H9 (cell line): ENCODE data around the gene PIM3. TPM values are rescaled to one million over a fixed set of nuclear protein-coding genes. Genes with fewer than 3 reads are reported as not detected.
A peak's percentile ranks its signal among the peaks of the same experiment; 100 is the strongest.

Source experiments
- DNase-seq: peaks from one replicate; pipeline ENCODE4 v3.0.0-alpha.2; 2017
- H2AFZ ChIP-seq: one replicate; pipeline ENCODE4 v1.6.1; 2013; ENCODE audit warnings: mild to moderate bottlenecking, low read length, control low read depth, moderate library complexity
- H2AK5ac ChIP-seq: 2 replicates; pipeline ENCODE4 v1.6.1; 2013; ENCODE audit warnings: low read length, control low read depth, mixed read lengths; ENCODE audit not compliant: insufficient read length
- H2BK120ac ChIP-seq: one replicate; pipeline ENCODE4 v1.6.1; 2013; ENCODE audit warnings: low read depth, mild to moderate bottlenecking, low read length, control low read depth, inconsistent platforms; ENCODE audit not compliant: poor library complexity, severe bottlenecking
- H2BK12ac ChIP-seq: 2 replicates; pipeline ENCODE4 v1.6.1; 2013; ENCODE audit warnings: low read length, control low read depth, mixed read lengths, low read depth; ENCODE audit not compliant: insufficient read length
- H2BK15ac ChIP-seq: 2 replicates; pipeline ENCODE4 v1.6.1; 2013; ENCODE audit warnings: low read depth, low read length, control low read depth
- H2BK20ac ChIP-seq: one replicate; pipeline ENCODE4 v1.6.1; 2013; ENCODE audit warnings: low read depth, mild to moderate bottlenecking, low read length, control low read depth, inconsistent platforms; ENCODE audit not compliant: poor library complexity, severe bottlenecking
- H2BK5ac ChIP-seq: 2 replicates; pipeline ENCODE4 v1.6.1; 2013; ENCODE audit warnings: low read length, control low read depth, mixed read lengths; ENCODE audit not compliant: insufficient read length
- H3K14ac ChIP-seq: 2 replicates; pipeline ENCODE4 v1.6.1; 2013; ENCODE audit warnings: low read length, control low read depth; ENCODE audit not compliant: insufficient read depth
- H3K18ac ChIP-seq: 2 replicates; pipeline ENCODE4 v1.6.1; 2013; ENCODE audit warnings: low read depth, mild to moderate bottlenecking, mixed read lengths, low read length, control low read depth; ENCODE audit not compliant: insufficient read length
- H3K23ac ChIP-seq: 2 replicates; pipeline ENCODE4 v1.6.1; 2013; ENCODE audit warnings: low read length, control low read depth, mixed read lengths, low read depth; ENCODE audit not compliant: insufficient read length
- H3K23me2 ChIP-seq: 2 replicates; pipeline ENCODE4 v1.6.1; 2013; ENCODE audit warnings: low read depth, mild to moderate bottlenecking, mixed read lengths, low read length, control low read depth; ENCODE audit not compliant: insufficient read length, poor library complexity, severe bottlenecking
- H3K27ac ChIP-seq: 2 replicates; pipeline ENCODE4 v1.5.1; 2013; ENCODE audit warnings: low read length, control low read depth, mixed read lengths, low read depth; ENCODE audit not compliant: insufficient read length
- H3K27me3 ChIP-seq: 2 replicates; pipeline ENCODE4 v1.6.1; 2013; ENCODE audit warnings: low read length, control low read depth, inconsistent platforms; ENCODE audit not compliant: insufficient read depth
- H3K4ac ChIP-seq: 2 replicates; pipeline ENCODE4 v1.6.1; 2013; ENCODE audit warnings: low read depth, mild to moderate bottlenecking, control low read depth, inconsistent platforms, low read length, moderate library complexity
- H3K4me1 ChIP-seq: 2 replicates; pipeline ENCODE4 v1.6.1; 2013; ENCODE audit warnings: low read length, control low read depth, inconsistent platforms; ENCODE audit not compliant: insufficient read depth
- H3K4me2 ChIP-seq: 2 replicates; pipeline ENCODE4 v1.6.1; 2013; ENCODE audit warnings: low read length, control low read depth, mixed read lengths; ENCODE audit not compliant: insufficient read length, insufficient read depth
- H3K56ac ChIP-seq: 2 replicates; pipeline ENCODE4 v1.6.1; 2013; ENCODE audit warnings: low read depth, mild to moderate bottlenecking, mixed read lengths, low read length, control low read depth; ENCODE audit not compliant: insufficient read length
- H3K79me1 ChIP-seq: 2 replicates; pipeline ENCODE4 v1.6.1; 2013; ENCODE audit warnings: low read depth, mild to moderate bottlenecking, moderate library complexity, low read length, control low read depth, inconsistent platforms; ENCODE audit not compliant: insufficient read depth, poor library complexity, severe bottlenecking
- H3K79me2 ChIP-seq: 2 replicates; pipeline ENCODE4 v1.6.1; 2013; ENCODE audit warnings: low read length, control low read depth, inconsistent platforms; ENCODE audit not compliant: insufficient read depth
- H3K9ac ChIP-seq: 2 replicates; pipeline ENCODE4 v1.6.1; 2013; ENCODE audit warnings: low read length, control low read depth, mixed read lengths; ENCODE audit not compliant: insufficient read length; ENCODE audit errors: extremely low read depth
- H3K9me3 ChIP-seq: one replicate; pipeline ENCODE4 v1.6.1; 2013; ENCODE audit warnings: low read depth, low read length, inconsistent platforms; ENCODE audit not compliant: control insufficient read depth
- H3T11ph ChIP-seq: one replicate; pipeline ENCODE4 v1.6.1; 2013; ENCODE audit warnings: mild to moderate bottlenecking, low read length, control low read depth, inconsistent platforms
- H4K20me1 ChIP-seq: one replicate; pipeline ENCODE4 v1.6.1; 2013; ENCODE audit not compliant: control insufficient read depth, insufficient read length, insufficient read depth
- H4K5ac ChIP-seq: 2 replicates; pipeline ENCODE4 v1.6.1; 2013; ENCODE audit warnings: low read depth, mild to moderate bottlenecking, mixed read lengths, low read length, control low read depth; ENCODE audit not compliant: insufficient read length
- H4K8ac ChIP-seq: replicated peaks from 2 replicates; pipeline ENCODE4 v1.6.1; 2013; ENCODE audit warnings: low read length, control low read depth, mixed read lengths, low read depth; ENCODE audit not compliant: insufficient read length
- H4K91ac ChIP-seq: 2 replicates; pipeline ENCODE4 v1.6.1; 2013; ENCODE audit warnings: low read depth, mild to moderate bottlenecking, moderate library complexity, mixed read lengths, low read length, control low read depth; ENCODE audit not compliant: insufficient read length
- H3K27ac Mint-ChIP-seq, 3 experiments: 2 replicates in 2 of 3; 3 replicates in 1 of 3; pipeline ENCODE4 v1.8.0; 2020 to 2021; ENCODE audit warnings: mixed read lengths in 3 of 3, mild to moderate bottlenecking in 1 of 3, moderate library complexity in 1 of 3
- H3K27me3 Mint-ChIP-seq: 2 replicates; pipeline ENCODE4 v1.8.0; 2021; ENCODE audit warnings: low read depth, mild to moderate bottlenecking, moderate library complexity, mixed read lengths
- H3K36me3 Mint-ChIP-seq, 3 experiments: 2 replicates in 2 of 3; 3 replicates in 1 of 3; pipeline ENCODE4 v1.8.0; 2020 to 2021; ENCODE audit warnings: low read depth in 3 of 3, mixed read lengths in 3 of 3; ENCODE audit not compliant: insufficient read depth in 1 of 3
- H3K4me1 Mint-ChIP-seq, 2 experiments: 2 replicates each; pipeline ENCODE4 v1.8.0; 2020; ENCODE audit warnings: mixed read lengths in 2 of 2
- H3K4me3 Mint-ChIP-seq, 2 experiments: 2 replicates in 1 of 2; 3 replicates in 1 of 2; pipeline ENCODE4 v1.8.0; 2020 to 2021; ENCODE audit warnings: mild to moderate bottlenecking in 2 of 2, mixed read lengths in 2 of 2, moderate library complexity in 1 of 2
- H3K9me3 Mint-ChIP-seq, 2 experiments: 2 replicates in 1 of 2; 3 replicates in 1 of 2; pipeline ENCODE4 v1.8.0; 2020; ENCODE audit warnings: mild to moderate bottlenecking in 2 of 2, mixed read lengths in 2 of 2, moderate library complexity in 1 of 2
- WGBS: extraction: QIAGEN DNeasy Blood & Tissue Kit; methylation state at CpG from one replicate; pipeline ENCODE4 v1.1.7; 2013; ENCODE audit warnings: missing lambda C conversion rate, low lambda C conversion rate, mixed read lengths; ENCODE audit not compliant: insufficient read length; ENCODE audit errors: extremely low coverage; 5-methylcytosine and 5-hydroxymethylcytosine counted together
- total RNA-seq: library from RNA; stranded (reverse); gene quantifications from 2 replicates; pipeline ENCODE4 v1.2.1, GENCODE V29; 2021
- TF ChIP-seq, protein P1 (sequence below): fragments of 200-600 bp; sonication (generic); conservative IDR thresholded peaks from 3 replicates; pipeline ENCODE4 v1.8.0; 2021; ENCODE audit warnings: antibody characterized with exemption, mild to moderate bottlenecking

Gene PIM3
- total RNA-seq, 1 experiment from 2014 or later: 43.4 TPM

DNA sequence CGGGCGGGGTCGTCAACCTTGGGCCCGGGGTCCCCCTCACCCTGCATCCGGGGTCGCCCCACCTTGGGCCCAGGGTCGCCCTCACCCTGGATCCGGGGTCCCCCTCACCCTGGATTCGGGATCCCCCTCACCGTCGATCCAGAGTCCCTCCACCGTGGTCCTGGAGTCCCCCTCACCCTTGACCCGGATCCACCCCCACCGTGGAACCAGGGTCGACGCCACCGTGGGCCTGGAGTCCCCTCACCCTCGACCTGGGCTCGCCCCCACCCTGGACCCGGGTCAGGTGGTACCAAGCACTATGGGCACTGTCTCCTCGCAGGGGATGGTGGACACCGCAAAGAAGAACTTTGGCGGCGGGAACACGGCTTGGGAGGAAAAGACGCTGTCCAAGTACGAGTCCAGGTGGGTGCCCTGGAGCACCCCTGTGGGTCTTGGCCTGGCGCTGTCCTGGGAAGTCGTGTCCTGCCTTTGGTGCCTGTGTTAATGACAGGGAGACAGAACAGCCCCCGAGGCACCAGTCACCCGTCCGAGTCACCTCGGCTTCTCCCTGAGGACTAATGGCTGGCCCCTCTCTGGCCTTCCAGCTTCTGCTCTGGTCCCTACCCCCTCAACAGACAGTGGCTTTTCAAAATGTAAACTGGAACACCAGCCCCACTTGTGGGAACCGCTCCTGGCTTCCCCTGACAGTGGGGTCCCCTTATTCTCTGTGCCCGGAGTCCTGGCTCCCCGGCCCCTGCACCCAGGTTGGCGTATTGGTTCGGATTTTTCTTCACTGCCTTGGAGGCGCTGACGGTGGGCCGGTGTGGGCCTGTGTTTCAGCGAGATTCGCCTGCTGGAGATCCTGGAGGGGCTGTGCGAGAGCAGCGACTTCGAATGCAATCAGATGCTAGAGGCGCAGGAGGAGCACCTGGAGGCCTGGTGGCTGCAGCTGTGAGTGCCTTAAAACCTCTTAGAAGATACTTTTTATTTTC is 41.4 kb upstream of the PIM3 start:
- no peak overlapping the region for H3K18ac ChIP-seq
- peak overlapping the region; percentile 34 for H3K4me2 ChIP-seq
- H2BK15ac ChIP-seq: no peak overlapping the region
- H4K8ac ChIP-seq: no peak overlapping the region
- no peak overlapping the region for H3K14ac ChIP-seq
- no peaks in the 10 kb centered on the region for H3K9me3 ChIP-seq
- no peak overlapping the region for H2AK5ac ChIP-seq
- Mint-ChIP-seq H3K4me1 (peaks cover 5 to 8% of the 10 kb centered on the region in 2 experiments; a peak in 3 of 4 replicates), H3K27ac (no peak overlapping the region), H3K9me3 (no peaks in the 10 kb centered on the region), H3K27me3 (peaks cover 2% of the 10 kb centered on the region; the same call in 1 of the 2 replicates), H3K36me3 (peaks cover 0 to 15% (median 11%) of the 10 kb centered on the region in 3 experiments; a peak in 6 of 7 replicates), H3K4me3 (peak overlapping the region; percentile 63 to 76)
- H3K23me2 ChIP-seq: peaks cover 9% of the 10 kb centered on the region
- no peak overlapping the region for H2BK120ac ChIP-seq
- H2AFZ ChIP-seq: no peak overlapping the region
- H3K79me1 ChIP-seq: no peaks in the 10 kb centered on the region
- no peak overlapping the region for H3T11ph ChIP-seq
- H2BK12ac ChIP-seq: no peak overlapping the region
- DNase-seq: no peak
- no peak overlapping the region for H3K23ac ChIP-seq
- H3K27ac ChIP-seq: no peak overlapping the region
- no peaks in the 10 kb centered on the region for H3K4me1 ChIP-seq
- no peak overlapping the region for H2BK20ac ChIP-seq
- no peaks in the 10 kb centered on the region for H4K20me1 ChIP-seq
- H3K9ac ChIP-seq: peak overlapping the region; percentile 1
- H4K91ac ChIP-seq: no peak overlapping the region
- no peak overlapping the region for H3K56ac ChIP-seq
- TF ChIP-seq, protein P1, sequence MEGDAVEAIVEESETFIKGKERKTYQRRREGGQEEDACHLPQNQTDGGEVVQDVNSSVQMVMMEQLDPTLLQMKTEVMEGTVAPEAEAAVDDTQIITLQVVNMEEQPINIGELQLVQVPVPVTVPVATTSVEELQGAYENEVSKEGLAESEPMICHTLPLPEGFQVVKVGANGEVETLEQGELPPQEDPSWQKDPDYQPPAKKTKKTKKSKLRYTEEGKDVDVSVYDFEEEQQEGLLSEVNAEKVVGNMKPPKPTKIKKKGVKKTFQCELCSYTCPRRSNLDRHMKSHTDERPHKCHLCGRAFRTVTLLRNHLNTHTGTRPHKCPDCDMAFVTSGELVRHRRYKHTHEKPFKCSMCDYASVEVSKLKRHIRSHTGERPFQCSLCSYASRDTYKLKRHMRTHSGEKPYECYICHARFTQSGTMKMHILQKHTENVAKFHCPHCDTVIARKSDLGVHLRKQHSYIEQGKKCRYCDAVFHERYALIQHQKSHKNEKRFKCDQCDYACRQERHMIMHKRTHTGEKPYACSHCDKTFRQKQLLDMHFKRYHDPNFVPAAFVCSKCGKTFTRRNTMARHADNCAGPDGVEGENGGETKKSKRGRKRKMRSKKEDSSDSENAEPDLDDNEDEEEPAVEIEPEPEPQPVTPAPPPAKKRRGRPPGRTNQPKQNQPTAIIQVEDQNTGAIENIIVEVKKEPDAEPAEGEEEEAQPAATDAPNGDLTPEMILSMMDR: no peak
- no CpG with 5 or more reads among the region's 47 CpGs for WGBS
- H3K4ac ChIP-seq: no peak overlapping the region
- H4K5ac ChIP-seq: no peak overlapping the region
- no peaks in the 10 kb centered on the region; the same call in 1 of the 2 replicates for H3K79me2 ChIP-seq
- H2BK5ac ChIP-seq: no peak overlapping the region
- no peaks in the 10 kb centered on the region for H3K27me3 ChIP-seq
